ENCODE results near the gene EPHA3.

The EPHA3 gene

GRCh38 chr3:89368846-89369245 lies 261.4 kb downstream of the EPHA3 start:
- no peak overlapping the region for H3K27ac ChIP-seq (ENCODE audit: extremely low read depth, low read depth, low read length)
- TF ChIP-seq ZNF121 (tag by site-specific recombination; IDR thresholded peaks at IDR 0.05) (no peak), ZNF837 (tag by site-specific recombination; IDR thresholded peaks at IDR 0.05) (no peak), ZNF23 (tag by site-specific recombination; IDR thresholded peaks at IDR 0.05; ENCODE audit: borderline replicate concordance) (no peak), KLF1 (tag by site-specific recombination; IDR thresholded peaks at IDR 0.05) (no peak), ZNF426 (tag by site-specific recombination; IDR thresholded peaks at IDR 0.05) (no peak), ZNF223 (tag by site-specific recombination; IDR thresholded peaks at IDR 0.05) (no peak), ZNF660 (tag by site-specific recombination; IDR thresholded peaks at IDR 0.05) (no peak), ZSCAN18 (tag by site-specific recombination; IDR thresholded peaks at IDR 0.05) (no peak), ZNF654 (tag by site-specific recombination; IDR thresholded peaks at IDR 0.05; ENCODE audit: low read depth) (no peak), EGR2 (tag by site-specific recombination; IDR thresholded peaks at IDR 0.05; ENCODE audit: low read depth) (no peak), ZNF747 (tag by site-specific recombination; IDR thresholded peaks at IDR 0.05) (no peak), PBX3 (CRISPR knock-in tag; IDR thresholded peaks at IDR 0.05) (no peak)
- TF ChIP-seq, protein P1, sequence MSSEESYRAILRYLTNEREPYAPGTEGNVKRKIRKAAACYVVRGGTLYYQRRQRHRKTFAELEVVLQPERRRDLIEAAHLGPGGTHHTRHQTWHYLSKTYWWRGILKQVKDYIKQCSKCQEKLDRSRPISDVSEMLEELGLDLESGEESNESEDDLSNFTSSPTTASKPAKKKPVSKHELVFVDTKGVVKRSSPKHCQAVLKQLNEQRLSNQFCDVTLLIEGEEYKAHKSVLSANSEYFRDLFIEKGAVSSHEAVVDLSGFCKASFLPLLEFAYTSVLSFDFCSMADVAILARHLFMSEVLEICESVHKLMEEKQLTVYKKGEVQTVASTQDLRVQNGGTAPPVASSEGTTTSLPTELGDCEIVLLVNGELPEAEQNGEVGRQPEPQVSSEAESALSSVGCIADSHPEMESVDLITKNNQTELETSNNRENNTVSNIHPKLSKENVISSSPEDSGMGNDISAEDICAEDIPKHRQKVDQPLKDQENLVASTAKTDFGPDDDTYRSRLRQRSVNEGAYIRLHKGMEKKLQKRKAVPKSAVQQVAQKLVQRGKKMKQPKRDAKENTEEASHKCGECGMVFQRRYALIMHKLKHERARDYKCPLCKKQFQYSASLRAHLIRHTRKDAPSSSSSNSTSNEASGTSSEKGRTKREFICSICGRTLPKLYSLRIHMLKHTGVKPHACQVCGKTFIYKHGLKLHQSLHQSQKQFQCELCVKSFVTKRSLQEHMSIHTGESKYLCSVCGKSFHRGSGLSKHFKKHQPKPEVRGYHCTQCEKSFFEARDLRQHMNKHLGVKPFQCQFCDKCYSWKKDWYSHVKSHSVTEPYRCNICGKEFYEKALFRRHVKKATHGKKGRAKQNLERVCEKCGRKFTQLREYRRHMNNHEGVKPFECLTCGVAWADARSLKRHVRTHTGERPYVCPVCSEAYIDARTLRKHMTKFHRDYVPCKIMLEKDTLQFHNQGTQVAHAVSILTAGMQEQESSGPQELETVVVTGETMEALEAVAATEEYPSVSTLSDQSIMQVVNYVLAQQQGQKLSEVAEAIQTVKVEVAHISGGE (tag by site-specific recombination; conservative IDR thresholded peaks at IDR 0.05; ENCODE audit: low read depth), result no peak
- TF ChIP-seq, protein P2, sequence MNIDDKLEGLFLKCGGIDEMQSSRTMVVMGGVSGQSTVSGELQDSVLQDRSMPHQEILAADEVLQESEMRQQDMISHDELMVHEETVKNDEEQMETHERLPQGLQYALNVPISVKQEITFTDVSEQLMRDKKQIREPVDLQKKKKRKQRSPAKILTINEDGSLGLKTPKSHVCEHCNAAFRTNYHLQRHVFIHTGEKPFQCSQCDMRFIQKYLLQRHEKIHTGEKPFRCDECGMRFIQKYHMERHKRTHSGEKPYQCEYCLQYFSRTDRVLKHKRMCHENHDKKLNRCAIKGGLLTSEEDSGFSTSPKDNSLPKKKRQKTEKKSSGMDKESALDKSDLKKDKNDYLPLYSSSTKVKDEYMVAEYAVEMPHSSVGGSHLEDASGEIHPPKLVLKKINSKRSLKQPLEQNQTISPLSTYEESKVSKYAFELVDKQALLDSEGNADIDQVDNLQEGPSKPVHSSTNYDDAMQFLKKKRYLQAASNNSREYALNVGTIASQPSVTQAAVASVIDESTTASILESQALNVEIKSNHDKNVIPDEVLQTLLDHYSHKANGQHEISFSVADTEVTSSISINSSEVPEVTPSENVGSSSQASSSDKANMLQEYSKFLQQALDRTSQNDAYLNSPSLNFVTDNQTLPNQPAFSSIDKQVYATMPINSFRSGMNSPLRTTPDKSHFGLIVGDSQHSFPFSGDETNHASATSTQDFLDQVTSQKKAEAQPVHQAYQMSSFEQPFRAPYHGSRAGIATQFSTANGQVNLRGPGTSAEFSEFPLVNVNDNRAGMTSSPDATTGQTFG (tag by site-specific recombination; IDR thresholded peaks at IDR 0.05; ENCODE audit: borderline replicate concordance), result no peak
- TF ChIP-seq, protein P3, sequence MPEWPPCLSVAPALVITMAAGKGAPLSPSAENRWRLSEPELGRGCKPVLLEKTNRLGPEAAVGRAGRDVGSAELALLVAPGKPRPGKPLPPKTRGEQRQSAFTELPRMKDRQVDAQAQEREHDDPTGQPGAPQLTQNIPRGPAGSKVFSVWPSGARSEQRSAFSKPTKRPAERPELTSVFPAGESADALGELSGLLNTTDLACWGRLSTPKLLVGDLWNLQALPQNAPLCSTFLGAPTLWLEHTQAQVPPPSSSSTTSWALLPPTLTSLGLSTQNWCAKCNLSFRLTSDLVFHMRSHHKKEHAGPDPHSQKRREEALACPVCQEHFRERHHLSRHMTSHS (tag by site-specific recombination; IDR thresholded peaks at IDR 0.05), result no peak
- no peaks in the 10 kb centered on the region for H3K9me3 ChIP-seq (ENCODE audit: control insufficient read depth, insufficient read depth, low read depth, low read length)
- peaks cover 2% of the 10 kb centered on the region; the same call in 1 of the 2 replicates for H3K4me1 ChIP-seq (ENCODE audit: control insufficient read depth, insufficient read depth, low read length)
- no peak overlapping the region for H3K4me3 ChIP-seq (ENCODE audit: low read depth, low read length)
- POLR2A ChIA-PET, result no interaction called here
- CTCF ChIA-PET, result no interaction called here
- H3K36me3 ChIP-seq (ENCODE audit: control insufficient read depth in 2 of 2, insufficient read depth in 1 of 2, low read length in 2 of 2), result no peaks in the 10 kb centered on the region

DNA sequence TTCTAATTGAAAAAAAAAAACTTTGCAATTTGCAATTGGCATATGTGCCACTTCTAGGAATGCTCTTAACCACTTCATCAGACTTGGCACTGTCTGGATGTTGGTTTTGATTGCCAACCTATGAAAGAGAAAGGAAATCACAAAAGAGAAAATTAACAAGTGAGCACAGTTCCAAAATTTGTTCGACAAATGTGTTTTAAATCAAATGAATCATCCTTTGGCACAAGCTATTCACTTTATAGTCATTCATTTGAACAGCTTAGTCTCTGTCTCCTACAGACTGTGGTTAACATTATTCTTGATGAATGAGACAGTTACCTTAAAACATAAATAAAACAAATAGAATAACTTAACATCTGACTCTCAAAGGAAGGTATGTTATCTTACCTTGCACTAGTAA lies 265.0 kb downstream of the EPHA3 start:
- Histone ChIP-seq H3K9me3 (ENCODE audit: control insufficient read depth, insufficient read depth, low read depth, low read length) (no peaks in the 10 kb centered on the region), H3K36me3 (ENCODE audit: control insufficient read depth in 2 of 2, insufficient read depth in 1 of 2, low read length in 2 of 2) (no peaks in the 10 kb centered on the region), H3K4me3 (ENCODE audit: low read depth, low read length) (no peak overlapping the region), H3K27ac (ENCODE audit: extremely low read depth, low read depth, low read length) (no peak overlapping the region), H3K4me1 (ENCODE audit: control insufficient read depth, insufficient read depth, low read length) (no peaks in the 10 kb centered on the region)
- ChIA-PET POLR2A (no interaction called here), CTCF (no interaction called here)
- TF ChIP-seq ZNF658 (tag by site-specific recombination; IDR thresholded peaks at IDR 0.05), result no peak
- no peak for TF ChIP-seq ZNF623 (tag by site-specific recombination; IDR thresholded peaks at IDR 0.05)
- no peak for TF ChIP-seq ZNF391 (tag by site-specific recombination; IDR thresholded peaks at IDR 0.05; ENCODE audit: borderline replicate concordance, low read depth)
- TF ChIP-seq PRDM2 (tag by site-specific recombination; IDR thresholded peaks at IDR 0.05; ENCODE audit: borderline replicate concordance), result no peak
- TF ChIP-seq ZNF76 (tag by site-specific recombination; IDR thresholded peaks at IDR 0.05; ENCODE audit: borderline replicate concordance, low read depth), result no peak
